GM23248 (cell line): Measurements from ENCODE around the gene LRIG1. TPM values are rescaled to one million over a fixed set of nuclear protein-coding genes. Genes with fewer than 3 reads are reported as not detected.

Source experiments
- DNase-seq: peaks from one replicate; pipeline ENCODE4 v3.0.0-alpha.2; 2015
- H2AFZ ChIP-seq: fragments of 200-600 bp; sonication (generic); 2 replicates; pipeline ENCODE4 v1.6.1; 2016; ENCODE audit warnings: antibody characterized with exemption
- H3F3A ChIP-seq: fragments of 200-600 bp; sonication (generic); 2 replicates; pipeline ENCODE4 v1.6.1; 2016; ENCODE audit warnings: mild to moderate bottlenecking, antibody characterized with exemption, mixed run types; ENCODE audit not compliant: insufficient read depth
- H3K27ac ChIP-seq: fragments of 200-600 bp; sonication (generic); 2 replicates; pipeline ENCODE4 v1.5.1; 2016; ENCODE audit warnings: mild to moderate bottlenecking
- H3K27me3 ChIP-seq: fragments of 200-600 bp; sonication (generic); replicated peaks from 2 replicates; pipeline ENCODE4 v1.6.1; 2016; ENCODE audit warnings: mild to moderate bottlenecking; ENCODE audit not compliant: insufficient read depth
- H3K36me3 ChIP-seq: fragments of 200-600 bp; sonication (generic); 2 replicates; pipeline ENCODE4 v1.6.1; 2016; ENCODE audit warnings: low read depth, mild to moderate bottlenecking
- H3K4me1 ChIP-seq: fragments of 200-600 bp; sonication (generic); 2 replicates; pipeline ENCODE4 v1.6.1; 2016; ENCODE audit warnings: mild to moderate bottlenecking; ENCODE audit not compliant: insufficient read depth
- H3K4me2 ChIP-seq: fragments of 200-600 bp; sonication (generic); one replicate; pipeline ENCODE4 v1.6.1; 2016; ENCODE audit warnings: mild to moderate bottlenecking; ENCODE audit not compliant: unreplicated experiment
- H3K4me3 ChIP-seq: fragments of 200-600 bp; sonication (generic); 2 replicates; pipeline ENCODE4 v1.5.1; 2016; ENCODE audit warnings: mild to moderate bottlenecking
- H3K79me2 ChIP-seq: fragments of 200-600 bp; sonication (generic); 2 replicates; pipeline ENCODE4 v1.6.1; 2016; ENCODE audit warnings: mild to moderate bottlenecking; ENCODE audit not compliant: insufficient read depth
- H3K9ac ChIP-seq: fragments of 200-600 bp; sonication (generic); 2 replicates; pipeline ENCODE4 v1.6.1; 2016; ENCODE audit warnings: mild to moderate bottlenecking
- H3K9me2 ChIP-seq: fragments of 200-600 bp; sonication (generic); 2 replicates; pipeline ENCODE4 v1.6.1; 2016; ENCODE audit warnings: mixed run types, mild to moderate bottlenecking, moderate library complexity; ENCODE audit not compliant: insufficient read depth
- H3K9me3 ChIP-seq: fragments of 200-600 bp; sonication (generic); one replicate; pipeline ENCODE4 v1.6.1; 2017; ENCODE audit warnings: low read depth
- H4K20me1 ChIP-seq: fragments of 200-600 bp; sonication (generic); 2 replicates; pipeline ENCODE4 v1.6.0; 2016; ENCODE audit not compliant: insufficient read depth
- EZH2 ChIP-seq: fragments of 200-600 bp; sonication (generic); IDR thresholded peaks from 2 replicates; pipeline ENCODE4 v1.6.1; 2018; ENCODE audit warnings: antibody characterized with exemption, mild to moderate bottlenecking; ENCODE audit not compliant: insufficient read depth, poor library complexity, severe bottlenecking
- EZH2phosphoT487 ChIP-seq: fragments of 200-600 bp; sonication (generic); IDR thresholded peaks from 2 replicates; pipeline ENCODE4 v1.6.1; 2018; ENCODE audit warnings: antibody characterized with exemption, moderate library complexity, mild to moderate bottlenecking, low read depth; ENCODE audit not compliant: insufficient read depth
- WGBS, 2 experiments: methylation state at CpG; one replicate each; pipeline ENCODE4 v1.1.6; 2015 to 2017; ENCODE audit warnings: low lambda C conversion rate in 2 of 2, low coverage in 1 of 2; ENCODE audit errors: missing lambda C conversion rate in 2 of 2; 5-methylcytosine and 5-hydroxymethylcytosine counted together
- in situ Hi-C: fragments of 300-500 bp; cut with MboI; formaldehyde crosslinking; loops from 2 replicates; pipeline ENCODE4 v1.15.0; 2020
- polyA plus RNA-seq: library from polyadenylated mRNA; unstranded; fragments of >200 nt; fragmentation: Nextera tagmentation; extraction: Ambion mirVana; gene quantifications from 2 replicates; pipeline ENCODE4 v1.2.1, GENCODE V29; 2016
- total RNA-seq: library from RNA; depleted of rRNA; stranded (reverse); fragments of >200 nt; shearing (Covaris generic); gene quantifications from 2 replicates; pipeline ENCODE4 v1.2.3, GENCODE V29; 2014

LRIG1 gene
- total and polyA plus RNA-seq, 2 experiments from 2014 or later = 3.1 to 6.5 TPM

- Histone ChIP-seq H3K4me1 (peaks cover 21% of the 10 kb centered on the region), H3K27ac (no peak overlapping the region), H3K9ac (no peak overlapping the region), H3K79me2 (no peaks in the 10 kb centered on the region), H3K4me2 (no peak overlapping the region), H3K36me3 (no peaks in the 10 kb centered on the region), H3K27me3 (no peaks in the 10 kb centered on the region), H3K4me3 (no peak overlapping the region), H3F3A (peaks cover 18% of the 10 kb centered on the region; the same call in 1 of the 2 replicates), H3K9me2 (no peaks in the 10 kb centered on the region), H4K20me1 (no peaks in the 10 kb centered on the region), H3K9me3 (no peaks in the 10 kb centered on the region), H2AFZ (no peak overlapping the region)
- TF ChIP-seq EZH2phosphoT487 (no peak), EZH2 (no peak)
- in situ Hi-C loops = no loop called here
- DNase-seq = no peak
- WGBS, 2 experiments = 95 to 96% methylated on average over 7 of the region's 7 CpGs
Observed at GRCh38 chr3:66437341-66437929, 63.4 kb downstream of the LRIG1 start.

GRCh38 chr3:66435989-66436388 is 64.8 kb downstream of the LRIG1 start:
- H2AFZ ChIP-seq = no peak overlapping the region
- WGBS, 2 experiments = 79 to 82% methylated on average over 6 of the region's 6 CpGs
- H3K4me3 ChIP-seq = no peak overlapping the region
- no peaks in the 10 kb centered on the region for H3K9me2 ChIP-seq
- TF ChIP-seq EZH2phosphoT487 = no peak
- TF ChIP-seq EZH2 = no peak
- H3K4me2 ChIP-seq = no peak overlapping the region
- no peaks in the 10 kb centered on the region for H3K9me3 ChIP-seq
- no peaks in the 10 kb centered on the region for H3K27me3 ChIP-seq
- no peaks in the 10 kb centered on the region for H3K79me2 ChIP-seq
- H3K9ac ChIP-seq = no peak overlapping the region
- peaks cover 15% of the 10 kb centered on the region for H3K4me1 ChIP-seq
- H3K27ac ChIP-seq = no peak overlapping the region
- DNase-seq = no peak
- no peaks in the 10 kb centered on the region for H4K20me1 ChIP-seq
- H3F3A ChIP-seq = peaks cover 7% of the 10 kb centered on the region; the same call in 1 of the 2 replicates
- no peaks in the 10 kb centered on the region for H3K36me3 ChIP-seq
- in situ Hi-C loops = no loop called here

GRCh38 chr3:66434726-66435125 is 66.1 kb downstream of the LRIG1 start:
- no peak overlapping the region for H3K4me2 ChIP-seq
- no peak overlapping the region for H3K27ac ChIP-seq
- no peak for DNase-seq
- H3K36me3 ChIP-seq = no peaks in the 10 kb centered on the region
- no peak overlapping the region for H3K4me3 ChIP-seq
- H3F3A ChIP-seq = no peaks in the 10 kb centered on the region
- peaks cover 11% of the 10 kb centered on the region for H3K4me1 ChIP-seq
- no peak overlapping the region for H2AFZ ChIP-seq
- TF ChIP-seq EZH2 (no peak), EZH2phosphoT487 (no peak)
- no peaks in the 10 kb centered on the region for H3K79me2 ChIP-seq
- H3K9me3 ChIP-seq = no peaks in the 10 kb centered on the region
- H3K9ac ChIP-seq = no peak overlapping the region
- no peaks in the 10 kb centered on the region for H4K20me1 ChIP-seq
- in situ Hi-C loops = no loop called here
- H3K9me2 ChIP-seq = no peaks in the 10 kb centered on the region
- H3K27me3 ChIP-seq = no peaks in the 10 kb centered on the region
- WGBS, 2 experiments = 66 to 68% methylated on average over 7 of the region's 7 CpGs

GRCh38 chr3:66433522-66433782 is 67.4 kb downstream of the LRIG1 start:
- Histone ChIP-seq H3F3A (peaks cover 2% of the 10 kb centered on the region), H3K4me1 (peaks cover 20% of the 10 kb centered on the region), H3K4me2 (no peak overlapping the region), H3K9me3 (no peaks in the 10 kb centered on the region), H3K27me3 (no peaks in the 10 kb centered on the region), H3K79me2 (no peaks in the 10 kb centered on the region), H2AFZ (no peak overlapping the region), H4K20me1 (no peaks in the 10 kb centered on the region), H3K36me3 (no peaks in the 10 kb centered on the region), H3K4me3 (no peak overlapping the region), H3K9me2 (no peaks in the 10 kb centered on the region), H3K9ac (no peak overlapping the region), H3K27ac (no peak overlapping the region)
- in situ Hi-C loops = no loop called here
- WGBS, 2 experiments = 72 to 89% methylated on average over 4 of the region's 4 CpGs
- no peak for DNase-seq
- TF ChIP-seq EZH2 (no peak), EZH2phosphoT487 (no peak)
